K562 (cell line): ENCODE measurements around the gene ZNF837. TPM values are rescaled to one million over a fixed set of nuclear protein-coding genes. Genes with fewer than 3 reads are reported as not detected.

Experiments used
- BRD9 ChIP-seq: fragments of 450-650 bp; IDR thresholded peaks from 2 replicates; pipeline ENCODE4 v1.6.1; 2018; ENCODE audit warnings: low read depth; ENCODE audit not compliant: partially characterized antibody
- ESRRA ChIP-seq: fragments of 450-650 bp; IDR thresholded peaks from 2 replicates; pipeline ENCODE4 v1.6.1; 2014; ENCODE audit warnings: low read depth, mild to moderate bottlenecking, moderate library complexity, borderline replicate concordance
- ETV1 ChIP-seq: fragments of 450-650 bp; conservative IDR thresholded peaks from 2 replicates; pipeline ENCODE4 v1.6.1; 2016; ENCODE audit warnings: missing genetic modification characterization, control low read depth, low read depth, missing compliant biosample characterization
- FOXA3 ChIP-seq, 2 experiments: fragments of 450-650 bp in 1 of 2; sonication (generic) in 1 of 2; formaldehyde crosslinking; IDR thresholded peaks in 1 of 2; conservative IDR thresholded peaks in 1 of 2; 2 replicates each; pipeline versions ENCODE4 v1.4.0 to v1.8.0; 2020 to 2022; ENCODE audit warnings: mild to moderate bottlenecking in 2 of 2, missing genetic modification reagents in 1 of 2
- FOXP1 ChIP-seq: sonication (generic); formaldehyde crosslinking; IDR thresholded peaks from 2 replicates; pipeline ENCODE4 v1.8.0; 2022; ENCODE audit warnings: mild to moderate bottlenecking, missing genetic modification reagents
- PTBP1 ChIP-seq: fragments of 200-400 bp; formaldehyde crosslinking; IDR thresholded peaks from 2 replicates; pipeline ENCODE4 v1.6.1; 2017; ENCODE audit warnings: low read depth, low read length
- PURB ChIP-seq: sonication (generic); formaldehyde crosslinking; IDR thresholded peaks from 2 replicates; pipeline ENCODE4 v1.9.0; 2021; ENCODE audit warnings: low read depth, mild to moderate bottlenecking, missing genetic modification reagents
- RAD21 ChIP-seq, 2 experiments: fragments of 250-450 bp in 1 of 2; fragments of 450-650 bp in 1 of 2; sonication (Bioruptor Pico) in 1 of 2; formaldehyde crosslinking in 1 of 2; IDR thresholded peaks in 1 of 2; conservative IDR thresholded peaks in 1 of 2; 2 replicates each; pipeline versions ENCODE4 v1.4.0 to v1.8.0; 2020 to 2022; ENCODE audit warnings: mild to moderate bottlenecking in 2 of 2, moderate library complexity in 1 of 2
- SMARCE1 ChIP-seq: fragments of 450-650 bp; IDR thresholded peaks from 2 replicates; pipeline ENCODE4 v1.7.1; 2016; ENCODE audit warnings: mild to moderate bottlenecking
- TAF15 ChIP-seq: fragments of 200-400 bp; formaldehyde crosslinking; IDR thresholded peaks from 2 replicates; pipeline ENCODE4 v1.6.1; 2017; ENCODE audit warnings: mild to moderate bottlenecking, low read depth, low read length, moderate library complexity
- YY1 ChIP-seq, 3 experiments: IDR thresholded peaks; 2 replicates each; pipeline ENCODE4 v1.6.1; 2011; ENCODE audit warnings: low read length in 2 of 3, mild to moderate bottlenecking in 2 of 3, moderate library complexity in 2 of 3, borderline replicate concordance in 1 of 3, control low read depth in 1 of 3, low read depth in 1 of 3; ENCODE audit not compliant: insufficient read depth in 3 of 3, insufficient replicate concordance in 2 of 3, control insufficient read depth in 1 of 3, insufficient read length in 1 of 3; ENCODE audit errors: extremely low read depth in 1 of 3
- ZEB2 ChIP-seq: fragments of 450-650 bp; IDR thresholded peaks from 2 replicates; pipeline ENCODE4 v1.6.1; 2016
- polyA plus RNA-seq, 8 experiments: library from polyadenylated mRNA; depleted of rRNA in 4 of 8; stranded (reverse) in 5 of 8; unstranded in 3 of 8; fragments of >200 nt; fragmentation: Nextera tagmentation in 2 of 8; fragmentation: Illumina TruSeq in 1 of 8; extraction: Ambion mirVana in 2 of 8; extraction: Trizol in 1 of 8; gene quantifications; 2 replicates each; pipeline versions ENCODE4 v1.2.1 to v1.2.3, GENCODE V29; 2011 to 2014; ENCODE audit warnings: inconsistent platforms in 1 of 8, missing spikeins in 1 of 8
- total RNA-seq, 7 experiments: library from RNA; depleted of rRNA in 6 of 7; stranded (reverse); fragments of >200 nt in 6 of 7; fragmentation: Illumina TruSeq in 2 of 7; extraction: Trizol in 2 of 7; gene quantifications; 2 replicates each; pipeline versions ENCODE4 v1.2.1 to v1.2.3, GENCODE V29; 2011 to 2021; ENCODE audit warnings: low replicate concordance in 1 of 7
- TF ChIP-seq, protein P1 (sequence below): fragments of 450-650 bp; IDR thresholded peaks from 2 replicates; pipeline ENCODE4 v1.6.1; 2017; ENCODE audit warnings: antibody characterized with exemption, mild to moderate bottlenecking
- TF ChIP-seq, protein P2 (sequence below): IDR thresholded peaks from 2 replicates; pipeline ENCODE4 v1.6.1; 2012; ENCODE audit warnings: low read depth, low read length, improper control_type of control experiment, borderline replicate concordance
- TF ChIP-seq, protein P3 (sequence below): fragments of 450-650 bp; IDR thresholded peaks from 2 replicates; pipeline ENCODE4 v1.6.1; 2017; ENCODE audit warnings: mild to moderate bottlenecking, moderate library complexity
- TF ChIP-seq, protein P4 (sequence below): fragments of 250-450 bp; sonication (Bioruptor Pico); IDR thresholded peaks from 2 replicates; pipeline ENCODE4 v1.9.0; 2021; ENCODE audit warnings: mild to moderate bottlenecking, inconsistent platforms

ZNF837 gene
- total and polyA plus RNA-seq, 9 of the 15 experiments (the other 6 are each of a cell fraction or from before 2014, with no cell fraction given), result 0.11 to 2.1 (median 0.57) TPM; not detected in 4

DNA sequence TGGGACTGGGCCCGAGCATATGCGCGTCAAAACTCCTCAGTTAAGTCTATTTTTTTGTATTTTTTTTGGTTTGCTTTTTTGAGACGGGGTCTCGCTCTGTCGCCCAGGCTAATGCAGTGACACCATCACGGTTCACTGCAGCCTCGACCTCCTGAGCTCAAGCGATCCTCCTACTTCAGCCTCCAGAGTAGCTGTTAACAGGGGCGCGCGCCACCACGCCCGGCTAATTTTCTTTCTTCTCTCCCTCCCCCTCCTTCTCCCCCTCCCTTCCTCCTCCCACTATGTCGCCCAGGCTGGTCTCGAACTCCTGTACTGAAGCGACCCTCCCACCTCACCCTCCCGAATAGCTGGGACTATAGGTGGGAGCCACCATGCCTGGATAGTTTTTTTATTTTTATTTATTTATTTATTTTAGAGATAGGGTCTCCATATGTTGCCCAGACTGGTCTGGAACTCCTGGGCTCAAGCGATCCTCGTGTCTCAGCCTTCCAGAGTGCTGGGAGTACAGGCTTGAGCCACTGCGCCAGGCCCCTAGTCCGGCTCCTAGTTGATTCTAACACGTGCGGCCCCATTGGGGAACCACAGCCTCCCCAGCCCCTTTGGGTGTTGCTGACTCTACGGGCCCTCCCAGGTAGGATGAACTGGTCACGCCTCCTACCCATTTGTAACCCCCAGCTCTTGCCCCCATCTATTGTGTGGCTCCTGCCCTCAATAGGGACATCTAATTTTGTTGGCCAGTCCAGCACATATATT lies 806 bp upstream of the ZNF837 start (continued):
- TF ChIP-seq, protein P1, sequence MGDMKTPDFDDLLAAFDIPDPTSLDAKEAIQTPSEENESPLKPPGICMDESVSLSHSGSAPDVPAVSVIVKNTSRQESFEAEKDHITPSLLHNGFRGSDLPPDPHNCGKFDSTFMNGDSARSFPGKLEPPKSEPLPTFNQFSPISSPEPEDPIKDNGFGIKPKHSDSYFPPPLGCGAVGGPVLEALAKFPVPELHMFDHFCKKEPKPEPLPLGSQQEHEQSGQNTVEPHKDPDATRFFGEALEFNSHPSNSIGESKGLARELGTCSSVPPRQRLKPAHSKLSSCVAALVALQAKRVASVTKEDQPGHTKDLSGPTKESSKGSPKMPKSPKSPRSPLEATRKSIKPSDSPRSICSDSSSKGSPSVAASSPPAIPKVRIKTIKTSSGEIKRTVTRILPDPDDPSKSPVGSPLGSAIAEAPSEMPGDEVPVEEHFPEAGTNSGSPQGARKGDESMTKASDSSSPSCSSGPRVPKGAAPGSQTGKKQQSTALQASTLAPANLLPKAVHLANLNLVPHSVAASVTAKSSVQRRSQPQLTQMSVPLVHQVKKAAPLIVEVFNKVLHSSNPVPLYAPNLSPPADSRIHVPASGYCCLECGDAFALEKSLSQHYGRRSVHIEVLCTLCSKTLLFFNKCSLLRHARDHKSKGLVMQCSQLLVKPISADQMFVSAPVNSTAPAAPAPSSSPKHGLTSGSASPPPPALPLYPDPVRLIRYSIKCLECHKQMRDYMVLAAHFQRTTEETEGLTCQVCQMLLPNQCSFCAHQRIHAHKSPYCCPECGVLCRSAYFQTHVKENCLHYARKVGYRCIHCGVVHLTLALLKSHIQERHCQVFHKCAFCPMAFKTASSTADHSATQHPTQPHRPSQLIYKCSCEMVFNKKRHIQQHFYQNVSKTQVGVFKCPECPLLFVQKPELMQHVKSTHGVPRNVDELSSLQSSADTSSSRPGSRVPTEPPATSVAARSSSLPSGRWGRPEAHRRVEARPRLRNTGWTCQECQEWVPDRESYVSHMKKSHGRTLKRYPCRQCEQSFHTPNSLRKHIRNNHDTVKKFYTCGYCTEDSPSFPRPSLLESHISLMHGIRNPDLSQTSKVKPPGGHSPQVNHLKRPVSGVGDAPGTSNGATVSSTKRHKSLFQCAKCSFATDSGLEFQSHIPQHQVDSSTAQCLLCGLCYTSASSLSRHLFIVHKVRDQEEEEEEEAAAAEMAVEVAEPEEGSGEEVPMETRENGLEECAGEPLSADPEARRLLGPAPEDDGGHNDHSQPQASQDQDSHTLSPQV, result no peak
- TF ChIP-seq FOXP1 (CRISPR knock-in tag) (no peak), YY1 (IDR thresholded peaks at IDR 0.05; ENCODE audit: borderline replicate concordance in 1 of 3, control insufficient read depth in 1 of 3, extremely low read depth in 1 of 3, insufficient read depth in 3 of 3, insufficient read length in 1 of 3, insufficient replicate concordance in 2 of 3, low read depth in 1 of 3, low read length in 2 of 3) (no peak), TAF15 (no peak), FOXA3 (CRISPR knock-in tag; conservative IDR thresholded peaks at IDR 0.05 in 1 of 2, IDR thresholded peaks at IDR 0.05 in 1 of 2) (no peak), PTBP1 (no peak), SMARCE1 (peak; percentile 62), BRD9 (no peak), ETV1 (0 out of 2 replicates have a peak, but pooled peaks have one; percentile 17), ZEB2 (0 out of 2 replicates have a peak, but pooled peaks have one; percentile 31), ESRRA (no peak), PURB (CRISPR knock-in tag) (no peak), RAD21 (CRISPR knock-in tag; conservative IDR thresholded peaks at IDR 0.05 in 1 of 2, IDR thresholded peaks at IDR 0.05 in 1 of 2) (no peak)
- TF ChIP-seq, protein P2, sequence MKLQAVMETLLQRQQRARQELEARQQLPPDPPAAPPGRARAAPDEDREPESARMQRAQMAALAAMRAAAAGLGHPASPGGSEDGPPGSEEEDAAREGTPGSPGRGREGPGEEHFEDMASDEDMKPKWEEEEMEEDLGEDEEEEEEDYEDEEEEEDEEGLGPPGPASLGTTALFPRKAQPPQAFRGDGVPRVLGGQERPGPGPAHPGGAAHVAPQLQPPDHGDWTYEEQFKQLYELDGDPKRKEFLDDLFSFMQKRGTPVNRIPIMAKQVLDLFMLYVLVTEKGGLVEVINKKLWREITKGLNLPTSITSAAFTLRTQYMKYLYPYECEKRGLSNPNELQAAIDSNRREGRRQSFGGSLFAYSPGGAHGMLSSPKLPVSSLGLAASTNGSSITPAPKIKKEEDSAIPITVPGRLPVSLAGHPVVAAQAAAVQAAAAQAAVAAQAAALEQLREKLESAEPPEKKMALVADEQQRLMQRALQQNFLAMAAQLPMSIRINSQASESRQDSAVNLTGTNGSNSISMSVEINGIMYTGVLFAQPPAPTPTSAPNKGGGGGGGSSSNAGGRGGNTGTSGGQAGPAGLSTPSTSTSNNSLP, result no peak
- TF ChIP-seq, protein P3, sequence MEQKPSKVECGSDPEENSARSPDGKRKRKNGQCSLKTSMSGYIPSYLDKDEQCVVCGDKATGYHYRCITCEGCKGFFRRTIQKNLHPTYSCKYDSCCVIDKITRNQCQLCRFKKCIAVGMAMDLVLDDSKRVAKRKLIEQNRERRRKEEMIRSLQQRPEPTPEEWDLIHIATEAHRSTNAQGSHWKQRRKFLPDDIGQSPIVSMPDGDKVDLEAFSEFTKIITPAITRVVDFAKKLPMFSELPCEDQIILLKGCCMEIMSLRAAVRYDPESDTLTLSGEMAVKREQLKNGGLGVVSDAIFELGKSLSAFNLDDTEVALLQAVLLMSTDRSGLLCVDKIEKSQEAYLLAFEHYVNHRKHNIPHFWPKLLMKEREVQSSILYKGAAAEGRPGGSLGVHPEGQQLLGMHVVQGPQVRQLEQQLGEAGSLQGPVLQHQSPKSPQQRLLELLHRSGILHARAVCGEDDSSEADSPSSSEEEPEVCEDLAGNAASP, result no peak
- TF ChIP-seq, protein P4, sequence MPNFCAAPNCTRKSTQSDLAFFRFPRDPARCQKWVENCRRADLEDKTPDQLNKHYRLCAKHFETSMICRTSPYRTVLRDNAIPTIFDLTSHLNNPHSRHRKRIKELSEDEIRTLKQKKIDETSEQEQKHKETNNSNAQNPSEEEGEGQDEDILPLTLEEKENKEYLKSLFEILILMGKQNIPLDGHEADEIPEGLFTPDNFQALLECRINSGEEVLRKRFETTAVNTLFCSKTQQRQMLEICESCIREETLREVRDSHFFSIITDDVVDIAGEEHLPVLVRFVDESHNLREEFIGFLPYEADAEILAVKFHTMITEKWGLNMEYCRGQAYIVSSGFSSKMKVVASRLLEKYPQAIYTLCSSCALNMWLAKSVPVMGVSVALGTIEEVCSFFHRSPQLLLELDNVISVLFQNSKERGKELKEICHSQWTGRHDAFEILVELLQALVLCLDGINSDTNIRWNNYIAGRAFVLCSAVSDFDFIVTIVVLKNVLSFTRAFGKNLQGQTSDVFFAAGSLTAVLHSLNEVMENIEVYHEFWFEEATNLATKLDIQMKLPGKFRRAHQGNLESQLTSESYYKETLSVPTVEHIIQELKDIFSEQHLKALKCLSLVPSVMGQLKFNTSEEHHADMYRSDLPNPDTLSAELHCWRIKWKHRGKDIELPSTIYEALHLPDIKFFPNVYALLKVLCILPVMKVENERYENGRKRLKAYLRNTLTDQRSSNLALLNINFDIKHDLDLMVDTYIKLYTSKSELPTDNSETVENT (CRISPR knock-in tag), result 0 out of 2 replicates have a peak, but pooled peaks have one; percentile 41
